CD8-positive, alpha-beta memory T cell (primary cell): ENCODE data around the gene LGR6. TPM values are rescaled to one million over a fixed set of nuclear protein-coding genes. Genes with fewer than 3 reads are reported as not detected.

Source experiments
- CTCF ChIA-PET: fragments of 350-600 bp; sonication (Branson Sonifier 250); formaldehyde crosslinking; loops from one replicate; lab custom pipeline; 2021; ENCODE audit warnings: antibody characterized with exemption; lab: Charles Lee
- POLR2A ChIA-PET: fragments of 350-600 bp; sonication (Branson Sonifier 250); formaldehyde crosslinking; loops from one replicate; lab custom pipeline; 2021; ENCODE audit warnings: antibody characterized with exemption; lab: Charles Lee
- DNase-seq, 5 donors: peaks; one replicate each; pipeline versions ENCODE4 v3.0.0 to v3.0.0-alpha.2; 2020 to 2022; ENCODE audit warnings: mixed read lengths in 1 of 5
- H3K27ac ChIP-seq: one replicate; pipeline ENCODE4 v1.7.0; 2013; ENCODE audit warnings: low read depth, mild to moderate bottlenecking, low read length, moderate library complexity
- H3K27me3 ChIP-seq: 2 replicates; pipeline ENCODE4 v1.7.0; 2013; ENCODE audit warnings: low read length, mild to moderate bottlenecking; ENCODE audit not compliant: insufficient read depth, poor library complexity, severe bottlenecking
- H3K36me3 ChIP-seq: 2 replicates; pipeline ENCODE4 v1.7.0; 2013; ENCODE audit warnings: mild to moderate bottlenecking, low read length, moderate library complexity; ENCODE audit not compliant: insufficient read depth
- H3K4me1 ChIP-seq: 2 replicates; pipeline ENCODE4 v1.7.0; 2013; ENCODE audit warnings: mild to moderate bottlenecking, low read length, moderate library complexity; ENCODE audit not compliant: insufficient read depth
- H3K4me3 ChIP-seq: 2 replicates; pipeline ENCODE4 v1.7.0; 2013; ENCODE audit warnings: mild to moderate bottlenecking, low read length
- H3K9me3 ChIP-seq: 2 replicates; pipeline ENCODE4 v1.7.0; 2013; ENCODE audit warnings: mild to moderate bottlenecking, low read length
- H3K27ac Mint-ChIP-seq, 8 donors: one replicate each; pipeline ENCODE4 v1.8.0; 2020 to 2021; ENCODE audit warnings: mixed read lengths in 8 of 8, mild to moderate bottlenecking in 6 of 8, inconsistent platforms in 3 of 8, moderate library complexity in 3 of 8
- H3K27me3 Mint-ChIP-seq, 2 donors: one replicate each; pipeline ENCODE4 v1.8.0; 2020 to 2021; ENCODE audit warnings: mixed read lengths in 2 of 2, mild to moderate bottlenecking in 1 of 2, moderate library complexity in 1 of 2
- H3K36me3 Mint-ChIP-seq, 3 donors: one replicate each; pipeline ENCODE4 v1.8.0; 2020 to 2021; ENCODE audit warnings: mixed read lengths in 3 of 3, inconsistent platforms in 1 of 3, mild to moderate bottlenecking in 1 of 3
- H3K4me1 Mint-ChIP-seq, 3 donors: one replicate each; pipeline ENCODE4 v1.8.0; 2020 to 2021; ENCODE audit warnings: mixed read lengths in 3 of 3, inconsistent platforms in 1 of 3, mild to moderate bottlenecking in 1 of 3
- H3K4me3 Mint-ChIP-seq, 7 donors: one replicate each; pipeline ENCODE4 v1.8.0; 2020 to 2021; ENCODE audit warnings: mixed read lengths in 7 of 7, mild to moderate bottlenecking in 6 of 7, moderate library complexity in 4 of 7, inconsistent platforms in 2 of 7
- H3K9me3 Mint-ChIP-seq, 5 donors: one replicate each; pipeline ENCODE4 v1.8.0; 2020 to 2022; ENCODE audit warnings: mixed read lengths in 5 of 5, mild to moderate bottlenecking in 3 of 5, moderate library complexity in 2 of 5, inconsistent platforms in 1 of 5
- polyA plus RNA-seq: library from polyadenylated mRNA; unstranded; fragments of 300-500 nt; fragmentation: Illumina TruSeq; gene quantifications from one replicate; pipeline ENCODE4 v1.2.3, GENCODE V29; 2021
- total RNA-seq, 2 experiments: library from RNA; stranded (reverse); gene quantifications; one replicate each; pipeline ENCODE4 v1.2.3, GENCODE V29; 2021

Gene LGR6
- total and polyA plus RNA-seq, 3 experiments from 2014 or later: 0.40 to 3.1 (median 0.53) TPM

DNA sequence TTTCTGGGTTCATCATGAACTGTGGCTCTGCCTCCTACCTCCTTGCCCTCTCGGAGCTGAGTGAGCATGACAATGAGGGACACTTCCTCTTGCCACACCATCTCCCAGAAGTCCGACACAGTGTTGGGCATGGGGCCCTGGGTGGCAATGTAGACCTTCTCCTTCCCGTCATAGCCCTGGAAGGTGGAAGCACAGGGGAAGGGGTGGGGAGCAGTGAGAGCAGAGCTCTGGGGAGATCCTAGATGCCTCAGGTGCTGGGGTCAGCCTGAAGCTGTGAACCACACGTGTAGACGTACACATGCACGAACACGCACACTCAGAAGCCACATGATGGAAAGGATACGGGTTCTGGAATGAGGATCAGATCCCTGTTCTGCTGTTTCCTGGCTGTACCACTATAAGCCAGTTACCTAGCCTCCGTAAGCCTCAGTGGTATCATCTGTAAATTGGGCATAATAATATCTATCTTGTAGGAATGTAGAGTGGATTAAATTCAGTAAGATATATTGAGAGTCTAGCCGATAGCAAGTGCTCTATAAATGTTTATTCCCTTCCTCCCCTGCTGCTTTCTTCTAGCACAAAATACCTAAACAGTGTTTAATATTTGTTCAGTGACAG lies 39.3 kb upstream of the LGR6 start:
- H3K36me3 ChIP-seq: peaks cover 72% of the 10 kb centered on the region
- CTCF ChIA-PET: interaction anchor here (0.7 to 3.7 kb wide), 15 partner anchors 8 to 188 kb away, joined by 3 to 26 read pairs (median 7); partner anchors contain the start of genes ARL8A, LGR6 and UBE2T
- H3K4me1 Mint-ChIP-seq: peaks cover 44 to 59% (median 53%) of the 10 kb centered on the region in 3 donors

DNA sequence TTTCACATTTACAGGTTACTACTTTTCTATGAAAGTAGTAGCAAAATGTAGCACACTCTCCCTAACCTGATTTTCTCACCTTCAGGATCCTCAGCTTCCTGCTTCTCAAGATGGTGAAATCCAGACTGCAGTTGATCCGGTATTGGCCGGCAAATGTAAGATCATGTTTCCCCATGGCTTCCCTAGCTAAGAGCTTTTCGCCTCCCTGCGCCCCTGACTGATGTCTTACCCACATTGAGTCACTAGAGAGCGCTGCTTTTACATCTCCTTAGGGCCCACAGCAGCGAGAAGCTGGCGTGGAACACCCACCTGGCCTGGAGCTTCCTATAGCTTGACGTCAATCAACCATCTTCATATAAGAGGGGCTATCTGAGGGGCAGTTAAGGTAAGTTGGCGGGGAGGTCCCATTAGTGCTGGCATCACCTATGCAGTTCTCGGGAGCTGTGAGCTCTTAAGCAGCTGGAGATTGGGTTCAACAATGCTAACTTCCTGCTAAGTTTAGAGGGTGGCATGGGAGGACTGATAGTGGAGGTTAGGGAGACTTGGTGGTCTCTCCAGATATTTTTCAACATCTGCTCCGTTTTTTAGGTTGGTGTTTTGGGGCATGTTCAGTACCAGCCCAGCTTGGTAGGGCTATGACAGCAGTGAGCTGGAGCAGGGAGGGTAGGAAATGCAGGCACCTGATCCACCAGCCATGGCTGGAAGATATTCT lies 38.7 kb upstream of the LGR6 start:
- Mint-ChIP-seq H3K36me3 (peaks cover 4 to 84% (median 31%) of the 10 kb centered on the region in 3 donors), H3K27me3 (peaks cover 0 to 3% of the 10 kb centered on the region in 2 donors), H3K4me1 (peaks cover 51 to 63% (median 59%) of the 10 kb centered on the region in 3 donors), H3K4me3 (peak overlapping the region in 4 of 7 donors; percentile 8 to 38 (median 27)), H3K27ac (peak overlapping the region; percentile 70 to 97 (median 94)), H3K9me3 (no peaks in the 10 kb centered on the region)
- no peaks in the 10 kb centered on the region for H3K27me3 ChIP-seq
- H3K9me3 ChIP-seq: no peaks in the 10 kb centered on the region
- ChIA-PET POLR2A (interaction anchor here (0.6 kb wide), 2 partner anchors 12 to 411 kb away, joined by 3 read pairs; no protein-coding TSS in a partner anchor), CTCF (interaction anchor here (0.9 to 3.7 kb wide), 15 partner anchors 9 to 187 kb away, joined by 3 to 26 read pairs (median 7); partner anchors contain the start of genes ARL8A, LGR6 and UBE2T)
- DNase-seq: peak in 4 of 5 donors; percentile 39 to 70 (median 46)
- no peak overlapping the region for H3K4me3 ChIP-seq
- peak overlapping the region; percentile 0 for H3K27ac ChIP-seq
- H3K4me1 ChIP-seq: peaks cover 42% of the 10 kb centered on the region
- peaks cover 72% of the 10 kb centered on the region for H3K36me3 ChIP-seq

More for the DNA sequence above, 39.3 kb upstream of the LGR6 start:
- peaks cover 4 to 82% (median 31%) of the 10 kb centered on the region in 3 donors for H3K36me3 Mint-ChIP-seq
- H3K4me3 Mint-ChIP-seq: no peak overlapping the region
- Histone ChIP-seq H3K9me3 (no peaks in the 10 kb centered on the region), H3K4me3 (no peak overlapping the region), H3K27me3 (no peaks in the 10 kb centered on the region), H3K27ac (no peak overlapping the region), H3K4me1 (peaks cover 41% of the 10 kb centered on the region)
- no peak for DNase-seq
- no peaks in the 10 kb centered on the region for H3K9me3 Mint-ChIP-seq
- peaks cover 0 to 3% of the 10 kb centered on the region in 2 donors for H3K27me3 Mint-ChIP-seq
- POLR2A ChIA-PET: interaction anchor here (0.6 to 1.0 kb wide), 2 partner anchors 29 to 411 kb away, joined by 3 read pairs; no protein-coding TSS in a partner anchor
- H3K27ac Mint-ChIP-seq: peak overlapping the region; percentile 70 to 97 (median 94)

DNA sequence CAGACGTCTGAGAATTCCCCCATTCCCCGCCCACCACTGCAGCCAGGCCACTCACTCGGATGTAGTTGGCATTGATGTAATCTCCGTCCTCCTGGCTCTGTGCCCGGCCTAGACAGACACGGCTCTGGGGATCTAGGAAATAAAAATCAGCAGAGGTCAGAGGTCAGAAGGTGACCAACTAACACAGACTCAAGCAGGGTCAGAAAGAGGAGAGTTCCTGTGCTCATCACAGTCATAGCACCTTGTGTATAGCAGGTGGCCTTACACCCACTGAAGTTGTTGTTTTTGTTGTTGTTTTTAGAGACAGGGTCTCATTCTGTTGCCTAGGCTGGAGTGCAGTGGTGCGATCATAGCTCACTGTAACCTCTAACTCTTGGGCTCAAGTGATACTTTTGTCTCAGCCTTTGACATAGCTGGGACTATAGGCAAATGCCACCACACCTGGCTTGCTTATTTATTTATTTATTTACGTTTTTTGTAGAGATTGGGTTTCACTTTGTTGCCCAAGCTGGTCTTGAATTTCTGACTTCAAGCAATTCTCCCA lies 38.0 kb upstream of the LGR6 start:
- peak overlapping the region in 2 of 7 donors; percentile 10 to 43 for H3K4me3 Mint-ChIP-seq
- peak in 1 of 5 donors; percentile 29 for DNase-seq
- no peak overlapping the region for H3K4me3 ChIP-seq
- no peaks in the 10 kb centered on the region for H3K9me3 ChIP-seq
- ChIA-PET POLR2A (interaction anchor here (0.6 kb wide), 1 partner anchor 11 kb away, joined by 3 read pairs; no protein-coding TSS in a partner anchor), CTCF (interaction anchor here (0.9 to 3.7 kb wide), 15 partner anchors 9 to 186 kb away, joined by 3 to 26 read pairs (median 8); partner anchors contain the start of genes ARL8A, LGR6 and UBE2T)
- peak overlapping the region; percentile 72 to 96 (median 85) for H3K27ac Mint-ChIP-seq
- peaks cover 42% of the 10 kb centered on the region for H3K4me1 ChIP-seq
- no peaks in the 10 kb centered on the region for H3K9me3 Mint-ChIP-seq
- H3K4me1 Mint-ChIP-seq: peaks cover 54 to 67% (median 66%) of the 10 kb centered on the region in 3 donors
- H3K27me3 Mint-ChIP-seq: peaks cover 0 to 3% of the 10 kb centered on the region in 2 donors
- peaks cover 4 to 84% (median 31%) of the 10 kb centered on the region in 3 donors for H3K36me3 Mint-ChIP-seq
- peaks cover 66% of the 10 kb centered on the region for H3K36me3 ChIP-seq
- H3K27me3 ChIP-seq: no peaks in the 10 kb centered on the region
- H3K27ac ChIP-seq: peak overlapping the region; percentile 0

DNA sequence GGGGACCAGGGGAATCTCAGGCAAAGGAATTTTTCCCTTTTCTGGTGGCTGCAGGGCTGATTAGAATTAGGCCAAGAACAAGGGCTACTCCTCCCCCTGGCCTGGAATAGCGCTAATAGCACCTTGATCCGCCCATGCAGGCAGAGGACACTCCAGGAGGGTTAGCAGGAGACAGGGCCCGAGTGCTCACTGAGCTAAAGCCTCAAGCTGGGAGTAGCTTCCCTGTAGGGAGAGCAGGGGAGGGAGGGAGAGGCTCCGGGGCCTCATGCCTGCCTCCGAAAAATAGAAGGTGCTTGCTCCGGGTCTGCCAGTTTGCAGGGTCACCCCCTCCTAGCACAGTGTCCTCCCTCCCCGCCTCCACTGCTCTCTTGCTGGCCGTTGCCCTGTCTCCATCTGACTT lies 37.0 kb upstream of the LGR6 start:
- Mint-ChIP-seq H3K27me3 (peaks cover 0 to 2% of the 10 kb centered on the region in 2 donors), H3K4me1 (peaks cover 64 to 76% (median 70%) of the 10 kb centered on the region in 3 donors), H3K27ac (peak overlapping the region in 7 of 8 donors; percentile 29 to 96 (median 77)), H3K4me3 (peak overlapping the region in 4 of 7 donors; percentile 35 to 45 (median 44)), H3K36me3 (peaks cover 4 to 75% (median 24%) of the 10 kb centered on the region in 3 donors), H3K9me3 (no peaks in the 10 kb centered on the region)
- ChIA-PET POLR2A (no interaction called here), CTCF (interaction anchor here (2.6 to 3.7 kb wide), 2 partner anchors 14 to 21 kb away, joined by 10 to 16 read pairs; no protein-coding TSS in a partner anchor)
- Histone ChIP-seq H3K36me3 (peaks cover 56% of the 10 kb centered on the region), H3K27me3 (no peaks in the 10 kb centered on the region), H3K4me1 (peaks cover 52% of the 10 kb centered on the region), H3K27ac (peak overlapping the region; percentile 35), H3K4me3 (no peak overlapping the region), H3K9me3 (no peaks in the 10 kb centered on the region)
- DNase-seq: no peak

DNA sequence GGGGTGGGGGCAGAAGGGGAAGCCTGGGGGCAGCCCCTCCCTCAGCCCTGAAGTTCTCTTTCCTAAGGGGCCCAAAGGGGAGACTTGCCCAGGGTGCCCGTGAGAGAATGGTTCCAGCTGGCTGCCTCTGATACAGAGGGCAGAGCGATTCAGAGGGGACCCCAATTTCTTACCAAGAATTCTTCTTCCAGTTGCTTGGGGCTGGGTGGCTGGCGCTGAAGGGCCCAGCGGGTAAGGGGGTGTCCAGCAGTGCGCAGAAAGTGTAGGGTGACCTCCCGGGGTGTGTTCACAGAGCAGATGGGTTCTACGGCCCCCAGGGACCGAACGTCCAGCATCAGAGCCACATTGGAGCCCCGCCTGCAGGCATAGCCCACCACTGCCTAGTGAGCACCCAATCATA lies 35.7 kb upstream of the LGR6 start:
- peaks cover 42% of the 10 kb centered on the region for H3K36me3 ChIP-seq
- no peaks in the 10 kb centered on the region for H3K27me3 ChIP-seq
- CTCF ChIA-PET: interaction anchor here (2.6 kb wide), 1 partner anchor 22 kb away, joined by 10 read pairs; no protein-coding TSS in a partner anchor
- H3K4me1 ChIP-seq: peaks cover 66% of the 10 kb centered on the region
- H3K9me3 ChIP-seq: no peaks in the 10 kb centered on the region
- peaks cover 4 to 62% (median 24%) of the 10 kb centered on the region in 3 donors for H3K36me3 Mint-ChIP-seq
- POLR2A ChIA-PET: no interaction called here
- H3K4me3 Mint-ChIP-seq: peak overlapping the region; percentile 55 to 100 (median 95)
- DNase-seq: no peak
- H3K4me1 Mint-ChIP-seq: peaks cover 77 to 90% (median 81%) of the 10 kb centered on the region in 3 donors
- H3K27ac ChIP-seq: peak overlapping the region; percentile 97
- no peak overlapping the region for H3K4me3 ChIP-seq
- H3K27me3 Mint-ChIP-seq: peaks cover 0 to 2% of the 10 kb centered on the region in 2 donors
- no peaks in the 10 kb centered on the region for H3K9me3 Mint-ChIP-seq
- peak overlapping the region in 7 of 8 donors; percentile 29 to 100 (median 97) for H3K27ac Mint-ChIP-seq

DNA sequence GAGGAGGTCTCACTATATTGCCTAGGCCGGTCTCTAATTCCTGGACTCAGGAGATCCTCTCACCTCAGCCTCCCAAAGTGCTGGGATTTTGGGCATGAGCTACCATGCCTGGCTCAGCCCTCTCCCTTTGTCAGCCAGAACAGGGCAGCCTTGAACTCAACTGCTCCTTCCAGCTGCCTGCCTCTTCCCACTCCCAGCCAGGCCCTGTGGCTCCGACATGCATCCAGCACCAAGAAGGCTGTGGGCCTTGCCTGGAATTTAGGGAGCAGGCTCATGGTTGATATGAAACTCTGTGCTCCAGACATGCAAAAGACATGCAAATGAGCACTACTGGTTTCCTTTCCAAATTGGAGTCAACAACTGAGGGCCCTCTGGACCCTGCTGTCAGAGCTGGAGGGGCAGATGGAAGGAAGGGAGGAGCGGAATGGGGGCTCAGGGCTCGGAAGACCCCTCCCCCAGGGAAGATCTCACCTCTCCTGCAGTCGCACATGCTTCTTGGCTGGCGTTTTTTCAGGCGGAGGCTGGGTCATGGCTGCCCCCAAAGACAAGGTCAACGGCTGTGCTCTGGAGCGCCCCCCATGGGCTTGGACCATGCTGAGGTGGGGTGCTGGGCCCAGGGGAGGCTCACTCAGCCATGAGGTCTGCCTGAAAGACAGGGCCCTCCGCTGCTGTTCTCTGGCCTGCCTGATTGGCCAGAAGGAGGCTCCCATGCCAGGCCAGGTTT lies 34.6 kb upstream of the LGR6 start:
- Mint-ChIP-seq H3K4me3 (peak overlapping the region; percentile 91 to 100 (median 96)), H3K27me3 (peaks cover 0 to 2% of the 10 kb centered on the region in 2 donors), H3K36me3 (peaks cover 4 to 53% (median 19%) of the 10 kb centered on the region in 3 donors), H3K4me1 (peaks cover 82 to 97% (median 87%) of the 10 kb centered on the region in 3 donors), H3K9me3 (no peaks in the 10 kb centered on the region), H3K27ac (peak overlapping the region; percentile 96 to 100 (median 98))
- Histone ChIP-seq H3K4me1 (peaks cover 76% of the 10 kb centered on the region), H3K9me3 (no peaks in the 10 kb centered on the region), H3K27me3 (no peaks in the 10 kb centered on the region), H3K36me3 (peaks cover 32% of the 10 kb centered on the region), H3K27ac (peak overlapping the region; percentile 97), H3K4me3 (peak overlapping the region; percentile 87)
- peak in 1 of 5 donors; percentile 8 for DNase-seq
- ChIA-PET CTCF (interaction anchor here (1.6 to 2.0 kb wide), 3 partner anchors 7 to 34 kb away, joined by 6 to 12 read pairs (median 8); partner anchors contain the start of gene LGR6), POLR2A (interaction anchor here (1.9 to 2.1 kb wide), 2 partner anchors 12 to 15 kb away, joined by 7 to 17 read pairs; partner anchors contain the start of gene ARL8A)
